RPMI8226 (cell line): ENCODE measurements around the gene CHST11.

Experiments used
- DNase-seq: peaks from one replicate; pipeline ENCODE4 v3.0.0-alpha.2; 2015

The CHST11 gene

DNA sequence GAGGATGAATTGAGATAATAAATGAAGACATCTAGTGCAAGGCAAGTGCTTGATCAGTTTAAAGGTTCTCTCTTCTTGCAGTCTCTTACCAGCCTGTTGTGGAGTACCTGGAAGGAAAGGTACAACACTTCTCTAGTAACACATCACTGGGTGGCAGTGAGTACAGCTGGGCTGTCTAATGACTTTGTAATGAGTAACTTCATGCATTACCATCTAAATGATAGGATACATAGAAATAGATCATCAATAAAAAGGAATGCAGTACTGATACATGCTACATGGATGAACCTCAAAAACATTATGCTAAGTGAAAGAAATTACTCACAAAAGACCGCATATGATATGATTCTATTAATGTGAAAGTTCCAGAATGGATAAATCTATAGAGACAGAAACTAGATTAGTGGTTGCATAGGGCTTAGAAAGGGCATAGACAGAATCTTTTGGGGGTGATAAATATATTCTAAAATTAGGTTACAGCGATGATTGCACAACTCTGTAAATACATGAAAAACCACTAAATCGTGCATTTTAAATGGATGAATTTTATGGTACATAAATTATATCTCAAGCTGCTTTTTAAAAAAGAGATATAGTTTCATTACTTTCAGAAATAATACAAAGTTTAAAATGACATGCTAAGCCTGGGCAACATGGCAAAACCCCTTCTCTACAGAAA lies 224.4 kb downstream of the CHST11 start:
- no peak for DNase-seq

- no peak for DNase-seq
These were observed 226.1 kb downstream of the CHST11 start for GRCh38 chr12:104682790-104683279.

DNA sequence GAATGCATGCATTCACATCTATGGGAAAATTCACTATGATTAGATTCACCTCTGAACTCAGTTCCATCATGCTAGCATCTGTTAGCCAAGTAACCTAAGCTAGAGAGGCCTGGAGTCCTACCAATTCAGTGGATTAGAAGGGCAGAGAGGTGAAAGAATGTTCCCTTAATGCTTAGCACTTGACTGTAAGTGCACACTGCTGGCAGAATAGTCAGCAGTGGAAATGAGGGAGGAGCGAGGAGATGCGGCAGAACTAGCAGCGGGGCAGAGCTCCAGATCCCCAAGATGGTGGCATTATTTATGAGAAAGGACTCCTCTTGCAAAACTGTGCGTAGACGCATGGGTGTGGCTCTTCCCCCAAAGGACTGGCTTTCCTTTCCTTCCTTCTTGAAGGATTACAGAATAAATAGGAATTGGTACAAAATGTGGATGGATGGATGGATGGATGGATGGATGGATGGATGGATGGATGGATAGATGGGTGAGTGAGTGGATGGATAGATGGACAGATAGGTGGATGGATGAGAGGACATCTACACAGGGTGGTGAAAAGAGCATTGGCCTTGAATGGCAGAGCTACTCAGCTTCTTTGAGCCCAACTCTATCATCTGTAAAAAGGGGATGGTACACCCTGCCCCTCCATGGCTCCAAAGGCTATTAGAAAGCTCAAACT lies 227.2 kb downstream of the CHST11 start:
- no peak for DNase-seq

GRCh38 chr12:104684884-104685283 lies 228.1 kb downstream of the CHST11 start:
- DNase-seq, result no peak

DNA sequence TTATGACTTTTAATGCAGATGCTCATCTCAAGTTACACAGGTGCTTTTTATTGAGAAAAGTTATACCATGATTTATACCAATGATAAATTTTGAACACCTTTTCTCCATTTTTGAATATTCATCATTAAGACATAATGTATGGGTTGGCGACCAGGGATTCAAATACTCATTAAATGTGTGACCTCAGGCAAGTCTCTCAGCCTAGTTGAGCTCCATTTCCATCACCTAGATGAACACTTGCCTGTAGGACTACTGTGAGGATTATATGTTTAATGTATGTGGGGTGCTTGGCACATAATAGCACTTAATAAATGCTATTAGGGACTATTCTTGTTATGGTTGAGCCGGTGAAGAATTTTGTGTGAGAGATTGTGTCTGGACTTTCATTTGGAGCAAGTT lies 228.6 kb downstream of the CHST11 start:
- no peak for DNase-seq

GRCh38 chr12:104686196-104686595 lies 229.4 kb downstream of the CHST11 start:
- DNase-seq, result peak; percentile 13

- DNase-seq, result no peak
These were observed 231.2 kb downstream of the CHST11 start for GRCh38 chr12:104687823-104688573.

- DNase-seq, result no peak
These were observed 232.9 kb downstream of the CHST11 start for GRCh38 chr12:104689635-104690034.

DNA sequence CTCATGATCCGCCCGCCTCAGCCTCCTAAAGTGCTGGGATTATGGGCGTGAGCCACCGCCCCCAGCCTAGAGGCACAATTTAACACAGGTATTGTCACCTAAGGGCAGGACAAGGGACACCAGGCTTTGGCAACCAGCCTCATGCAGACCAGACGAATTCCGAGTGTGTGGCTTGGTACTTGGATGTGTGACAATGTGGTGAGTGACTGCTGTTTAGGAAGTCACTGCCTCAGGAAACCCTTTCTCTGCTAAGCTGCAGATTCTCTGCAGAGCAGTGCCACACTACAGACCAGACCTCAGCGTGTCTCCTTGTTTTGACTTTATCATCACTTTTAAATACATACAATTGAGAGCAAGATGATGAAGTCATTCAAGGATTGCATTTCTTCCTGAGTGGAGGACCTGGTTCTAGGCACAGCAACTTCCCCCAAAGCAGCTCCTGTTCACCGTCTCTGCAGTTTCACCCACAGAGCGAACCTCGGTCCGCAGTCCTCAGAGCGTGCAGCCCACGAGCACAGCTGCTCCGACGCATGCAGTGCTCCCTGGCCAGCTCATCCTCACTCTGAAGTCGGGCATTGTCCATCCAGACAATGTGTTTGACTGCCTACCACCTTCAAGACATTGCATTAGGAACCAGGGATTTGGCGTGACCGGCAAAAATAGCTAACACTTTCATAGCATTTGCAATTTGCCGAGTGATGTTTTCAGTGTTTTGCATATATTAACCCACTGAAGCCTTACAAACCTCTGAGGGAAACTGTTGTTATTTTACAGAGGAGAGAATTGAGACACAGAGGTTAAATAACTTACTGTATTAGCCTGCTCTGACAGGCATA lies 235.2 kb downstream of the CHST11 start:
- no peak for DNase-seq

DNA sequence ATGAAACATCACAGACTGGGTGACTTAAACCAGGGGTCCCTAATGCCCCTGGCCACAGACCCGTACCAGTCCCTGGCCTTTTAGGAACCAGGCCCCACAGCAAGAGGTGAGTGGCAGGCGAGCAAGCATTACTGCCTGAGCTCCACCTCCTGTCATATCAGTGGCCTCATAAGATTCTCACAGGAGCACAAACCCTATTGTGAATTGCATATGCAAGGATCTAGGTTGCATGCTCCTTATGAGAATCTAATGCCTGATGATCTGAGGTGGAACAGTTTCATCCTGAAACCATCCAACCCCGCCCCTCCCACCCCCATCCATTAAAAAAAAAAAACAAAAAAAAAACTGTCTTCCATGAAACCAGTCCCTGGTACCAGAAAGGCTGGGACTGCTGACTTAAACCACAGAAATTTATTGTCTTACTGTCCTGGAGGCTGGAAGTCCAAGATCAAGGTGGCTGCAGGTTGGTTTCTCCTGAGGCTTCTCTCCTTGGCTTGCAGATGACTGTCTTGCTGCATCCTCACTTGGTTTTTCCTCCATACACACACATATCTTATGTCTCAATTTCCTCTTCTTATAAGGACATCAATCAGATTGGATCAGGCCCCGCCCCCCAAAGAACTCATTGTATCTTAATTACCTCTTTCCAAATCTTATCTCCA lies 235.9 kb downstream of the CHST11 start:
- DNase-seq, result no peak

- no peak for DNase-seq
These were observed 236.7 kb downstream of the CHST11 start for GRCh38 chr12:104693493-104693892.

DNA sequence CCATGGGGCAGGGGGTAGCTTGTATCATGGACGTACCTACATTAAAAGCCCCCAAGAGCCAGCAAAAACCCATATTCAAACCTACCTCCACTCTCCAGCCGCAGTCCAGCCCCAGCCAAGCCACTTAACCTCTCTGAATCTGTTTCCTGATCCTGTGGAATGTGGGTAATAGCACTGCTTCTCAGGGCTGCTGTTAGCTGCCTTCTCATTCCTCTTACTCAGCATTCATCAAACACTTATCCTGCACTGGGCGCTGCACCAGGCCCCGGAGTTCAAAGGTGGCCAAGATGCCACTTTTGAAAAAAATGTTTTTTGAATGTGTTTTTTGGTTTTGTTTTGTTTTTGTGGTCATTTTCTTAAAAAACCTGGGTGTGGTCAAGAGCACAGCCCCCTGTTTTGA lies 237.4 kb downstream of the CHST11 start:
- DNase-seq, result no peak

DNA sequence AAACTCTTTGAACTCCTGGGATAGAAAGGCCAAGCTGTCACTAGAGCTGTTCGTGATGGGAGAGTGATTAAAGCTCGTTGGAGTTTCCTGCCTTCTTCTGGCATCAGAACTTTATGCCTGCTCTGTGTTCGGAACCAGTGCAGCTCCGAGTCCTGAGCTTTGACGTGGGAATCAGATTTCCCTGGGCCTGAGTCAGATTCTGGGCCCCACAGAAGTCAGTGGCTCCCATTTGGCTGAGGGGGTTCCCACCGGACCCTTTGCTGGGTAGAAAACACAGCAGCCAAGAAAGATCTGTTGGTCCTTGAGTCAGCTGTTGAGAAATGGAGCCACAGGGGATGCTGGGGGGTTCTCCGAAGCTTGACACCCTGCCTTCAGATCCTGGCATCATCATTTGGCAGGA lies 238.0 kb downstream of the CHST11 start:
- DNase-seq, result no peak

DNA sequence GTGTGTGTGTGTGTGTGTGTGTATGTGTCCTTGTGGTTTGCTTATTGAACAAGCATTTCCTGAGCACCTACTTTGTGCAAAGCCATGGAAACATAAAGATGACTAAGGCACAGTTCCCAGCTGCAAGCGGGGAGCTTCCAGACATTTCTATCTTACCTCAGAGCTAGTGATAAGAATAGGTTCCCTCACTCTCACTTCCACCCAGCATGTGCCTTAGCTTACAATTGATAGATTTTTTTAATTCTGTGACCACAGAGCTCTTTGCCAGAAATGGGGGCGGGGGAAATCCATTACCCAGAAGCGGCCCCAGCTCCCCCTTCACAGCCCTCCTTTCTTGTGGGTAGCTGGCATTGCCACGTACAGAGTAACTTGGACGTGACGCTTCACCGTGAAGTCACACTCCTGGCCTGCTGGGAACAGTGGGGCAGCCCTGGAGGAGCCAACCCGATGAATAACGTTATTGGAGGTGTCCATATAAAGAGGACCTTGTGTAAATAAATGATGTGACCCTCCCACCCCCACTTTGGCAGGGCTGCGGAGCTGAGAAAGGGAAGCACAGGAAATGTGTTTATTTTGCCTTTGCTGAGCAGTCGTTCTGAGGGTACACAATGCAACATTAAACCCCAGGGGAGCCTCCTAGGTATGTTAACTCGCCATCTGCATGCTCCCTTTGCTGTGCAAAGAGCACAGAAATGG lies 238.9 kb downstream of the CHST11 start:
- DNase-seq, result no peak

- no peak for DNase-seq
These were observed 240.4 kb downstream of the CHST11 start for GRCh38 chr12:104697186-104697585.

- no peak for DNase-seq
These were observed 242.1 kb downstream of the CHST11 start for GRCh38 chr12:104698871-104699270.

DNA sequence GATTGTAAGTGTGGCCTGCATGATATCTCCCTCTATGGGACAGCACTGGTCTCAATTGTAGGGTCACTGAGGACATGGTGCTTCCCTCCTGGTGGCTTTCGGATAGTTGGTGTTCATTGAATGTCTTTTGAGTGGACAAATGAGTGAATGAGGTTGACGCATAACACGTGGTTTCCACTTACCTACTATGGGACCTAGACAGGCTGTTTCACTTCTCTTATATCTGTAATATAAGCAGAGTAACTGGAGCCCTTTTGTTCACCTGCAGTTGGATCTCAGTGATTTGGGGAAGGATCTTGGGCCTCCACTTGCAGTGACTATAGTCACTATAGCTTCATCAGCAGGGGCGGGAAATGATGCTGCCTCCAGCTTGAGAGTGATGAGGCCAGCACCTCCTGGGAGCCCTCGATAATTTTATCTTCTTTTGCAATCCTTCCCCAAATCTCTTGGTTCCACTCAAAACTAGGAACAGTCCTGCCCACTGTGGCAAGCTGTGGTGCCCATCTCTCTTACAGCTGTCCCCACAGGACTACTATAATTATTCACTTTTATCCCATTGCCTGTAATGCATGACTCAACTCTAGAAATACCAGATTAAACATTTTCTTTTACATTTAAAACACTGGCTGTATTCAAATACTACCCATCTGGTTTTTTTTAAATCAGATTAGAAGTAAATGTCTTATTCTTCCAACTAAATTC lies 242.9 kb downstream of the CHST11 start:
- DNase-seq, result no peak

DNA sequence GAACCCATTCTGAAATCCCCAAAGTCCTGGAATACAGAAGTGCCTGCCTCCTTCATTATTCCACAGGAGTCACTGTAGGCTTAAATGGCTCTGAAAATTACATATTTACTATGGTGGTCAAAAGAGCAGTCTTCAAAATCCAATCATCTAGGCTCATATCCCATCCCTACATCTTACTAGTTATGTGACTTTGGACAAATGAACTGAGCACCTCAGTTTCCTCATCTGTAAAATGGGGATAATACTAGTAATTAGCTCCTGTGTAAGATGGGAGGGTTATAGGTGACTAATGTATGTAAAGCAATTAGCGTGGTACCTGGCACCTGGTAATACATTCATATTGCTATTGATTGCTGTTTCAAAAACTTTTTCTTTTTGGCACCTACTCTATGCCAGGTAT lies 243.6 kb downstream of the CHST11 start:
- DNase-seq, result no peak

DNA sequence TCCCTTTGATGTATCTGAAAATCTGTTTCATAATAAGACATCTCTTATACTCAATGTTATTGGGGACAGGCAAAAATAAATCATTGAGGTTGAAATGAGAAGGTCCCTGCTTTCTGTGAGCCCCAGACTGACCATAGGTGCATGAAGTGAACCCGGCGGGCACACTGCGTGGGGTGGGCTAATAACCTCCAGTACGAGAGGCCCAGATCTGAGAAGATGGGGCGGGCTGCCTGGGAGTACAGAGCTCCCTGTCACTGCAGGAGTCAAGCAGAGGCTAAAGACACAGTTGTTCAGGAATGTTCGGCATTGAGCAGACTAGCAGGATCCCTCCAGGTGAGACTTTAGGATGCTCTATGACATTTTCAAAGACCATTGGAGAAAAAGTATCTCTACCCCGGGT lies 244.6 kb downstream of the CHST11 start:
- no peak for DNase-seq

DNA sequence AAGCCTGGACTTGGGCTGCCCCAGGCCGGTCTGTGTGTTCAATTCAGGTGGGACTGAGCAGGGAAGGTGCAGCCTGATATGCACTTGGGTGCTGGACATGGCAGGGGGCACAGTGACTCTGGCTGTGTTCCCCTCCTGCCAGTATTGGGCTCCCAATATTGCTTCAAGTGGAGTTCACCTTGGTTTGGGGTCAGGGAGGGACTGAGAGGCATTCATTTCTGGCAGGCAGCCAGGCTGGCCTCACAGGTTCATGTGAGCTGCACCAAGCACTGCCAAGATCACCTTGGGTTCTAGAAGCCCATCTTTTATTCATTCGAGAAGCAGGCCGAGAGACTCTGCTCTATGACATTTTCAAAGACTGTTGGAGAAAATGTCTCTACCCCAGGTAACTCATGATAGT lies 245.0 kb downstream of the CHST11 start:
- no peak for DNase-seq

DNA sequence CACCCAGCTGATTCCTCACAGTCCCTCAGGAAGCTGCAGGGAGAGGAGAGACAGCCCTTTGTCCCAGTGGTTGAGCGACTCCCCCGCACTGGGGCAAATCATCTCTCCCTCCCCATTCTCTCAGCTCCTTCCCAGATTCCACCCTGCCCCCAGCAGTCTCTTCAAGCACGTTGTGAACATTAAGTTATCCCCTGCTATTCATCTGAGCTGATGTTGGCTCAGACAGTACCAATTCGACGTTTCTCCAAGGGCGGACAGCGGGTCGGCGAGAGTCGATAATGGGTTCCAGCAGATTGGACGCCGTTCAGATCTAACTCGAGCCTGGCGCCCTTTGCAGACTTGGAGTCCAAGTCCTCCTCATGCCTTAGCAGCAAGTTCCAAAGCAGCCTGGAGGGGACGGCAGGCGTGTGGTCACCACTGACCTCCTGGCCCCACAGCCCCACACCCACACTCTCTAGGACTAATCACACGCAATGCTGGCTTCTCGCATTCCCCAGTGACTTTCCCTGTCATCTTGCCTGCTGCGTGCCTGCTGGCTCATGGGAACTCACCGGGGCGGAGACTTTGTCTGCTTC lies 245.9 kb downstream of the CHST11 start:
- no peak for DNase-seq
